ENCODE measurements around the gene GPR35. TPM values are rescaled to one million over a fixed set of nuclear protein-coding genes. Genes with fewer than 3 reads are reported as not detected.

GPR35 gene
- total RNA-seq, 1 donor from 2014 or later = 2.0 TPM

DNA sequence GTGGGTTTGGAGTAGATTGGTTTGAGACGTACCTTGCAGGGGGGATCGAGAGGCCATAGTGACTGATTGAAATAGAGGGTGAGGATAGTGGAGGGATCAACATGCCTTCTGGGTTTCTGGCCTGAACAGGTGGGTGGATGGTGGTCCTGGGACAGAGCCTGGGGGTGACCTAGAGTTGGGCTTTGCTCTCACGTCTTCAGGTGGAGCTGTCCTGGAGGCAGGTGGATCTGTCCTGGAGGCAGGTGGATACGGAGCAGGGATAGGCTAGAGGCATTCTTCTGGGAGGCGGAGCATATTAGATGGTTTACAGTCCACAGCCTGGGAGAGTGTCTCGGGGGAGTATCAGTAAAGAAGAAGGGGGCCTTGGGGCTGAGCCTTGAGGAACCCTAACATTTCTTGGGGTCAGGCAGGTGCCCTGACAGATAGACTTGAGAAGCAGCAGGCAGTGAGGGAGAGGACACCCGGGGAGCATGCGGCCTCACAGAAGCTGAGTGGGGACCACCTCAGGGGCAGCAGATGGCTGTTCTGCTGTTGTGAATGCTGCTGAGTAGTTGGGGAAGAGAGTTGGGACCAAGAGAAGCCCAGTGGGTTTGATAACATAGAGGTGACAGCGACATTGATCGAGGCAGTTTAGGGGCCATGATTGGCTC lies 37.1 kb upstream of the GPR35 start:
- ATAC-seq (ENCODE audit: poor library complexity) (no peak), DNase-seq (peak; percentile 20)
- intact Hi-C loops (cut with DNase I) = no loop called here

DNA sequence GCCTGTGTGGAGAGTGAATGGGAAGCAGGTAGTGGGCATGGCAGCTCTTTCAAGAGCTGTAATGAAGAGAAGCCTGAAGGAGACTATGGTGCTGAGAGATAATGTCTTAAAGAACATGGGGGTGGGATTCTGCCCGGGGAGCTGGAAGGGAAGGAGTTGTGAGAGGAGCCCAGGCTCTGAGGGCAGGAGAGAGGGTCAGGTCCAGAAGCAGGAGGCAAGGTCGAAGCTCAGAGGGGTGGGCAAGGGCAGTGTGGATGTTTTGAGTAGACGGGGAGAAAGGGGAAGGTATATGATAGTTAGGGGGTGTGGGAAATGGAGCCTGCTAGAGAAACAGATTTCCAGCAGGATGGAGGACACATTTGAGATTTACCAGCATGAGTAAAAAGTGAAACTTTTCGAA lies 36.6 kb upstream of the GPR35 start:
- intact Hi-C loops (cut with DNase I) = no loop called here
- ATAC-seq (ENCODE audit: poor library complexity) (no peak), DNase-seq (peak; percentile 20)

DNA sequence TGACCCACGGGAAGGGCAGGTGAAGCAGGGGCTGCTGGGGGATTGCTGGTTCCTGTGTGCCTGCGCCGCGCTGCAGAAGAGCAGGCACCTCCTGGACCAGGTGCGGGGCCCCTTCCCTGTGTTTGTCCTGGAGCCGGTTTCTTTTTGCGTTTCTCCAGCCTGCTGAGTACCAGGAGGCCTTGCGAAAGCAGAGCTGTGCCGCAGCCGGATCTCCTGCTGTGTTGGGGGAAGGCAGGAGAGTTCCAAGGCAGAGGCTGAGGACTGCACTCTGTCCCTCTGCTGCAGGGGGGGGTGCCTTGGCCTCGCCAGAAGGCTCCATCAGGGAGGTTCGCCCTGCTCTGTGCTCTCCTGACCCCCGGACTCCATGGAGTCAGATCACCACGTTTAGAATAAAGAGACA lies 35.9 kb upstream of the GPR35 start:
- no peak for ATAC-seq (ENCODE audit: poor library complexity)
- intact Hi-C loops (cut with DNase I) = no loop called here
- peak; percentile 9 for DNase-seq

DNA sequence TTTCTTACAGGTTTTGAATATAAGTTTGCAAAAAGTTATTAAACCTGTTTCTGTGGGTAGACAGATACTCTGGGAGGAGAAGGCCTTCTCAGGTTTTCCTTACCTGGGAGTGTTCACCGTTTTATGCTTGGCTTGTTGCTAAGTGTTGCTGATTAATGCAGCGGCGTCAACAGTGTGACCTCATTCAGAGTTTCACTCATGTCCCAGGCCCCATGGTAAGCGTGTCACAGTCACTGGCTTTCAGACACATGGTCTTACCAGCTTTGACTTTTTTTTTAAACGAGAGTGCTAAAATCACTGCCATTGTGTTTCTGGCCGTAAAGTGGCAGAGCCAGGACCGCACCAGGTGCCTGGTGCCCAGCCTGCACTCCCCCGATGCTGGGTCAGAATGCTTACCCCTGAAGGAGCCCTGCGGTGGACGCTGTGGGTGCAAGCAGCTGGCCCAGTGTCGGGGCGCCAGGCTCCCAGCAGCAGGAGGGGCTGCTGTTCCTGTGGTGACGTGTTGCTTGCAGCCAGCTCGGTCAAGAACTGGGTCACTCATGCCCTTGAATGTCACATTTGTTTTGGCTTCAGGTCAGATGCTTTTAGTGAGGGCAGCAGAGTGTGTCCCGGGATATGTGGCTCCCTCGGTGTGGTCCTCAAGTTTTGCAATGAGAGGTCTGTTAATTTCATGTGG lies 35.3 kb upstream of the GPR35 start:
- ATAC-seq (ENCODE audit: poor library complexity) = no peak
- intact Hi-C loops (cut with DNase I) = no loop called here

DNA sequence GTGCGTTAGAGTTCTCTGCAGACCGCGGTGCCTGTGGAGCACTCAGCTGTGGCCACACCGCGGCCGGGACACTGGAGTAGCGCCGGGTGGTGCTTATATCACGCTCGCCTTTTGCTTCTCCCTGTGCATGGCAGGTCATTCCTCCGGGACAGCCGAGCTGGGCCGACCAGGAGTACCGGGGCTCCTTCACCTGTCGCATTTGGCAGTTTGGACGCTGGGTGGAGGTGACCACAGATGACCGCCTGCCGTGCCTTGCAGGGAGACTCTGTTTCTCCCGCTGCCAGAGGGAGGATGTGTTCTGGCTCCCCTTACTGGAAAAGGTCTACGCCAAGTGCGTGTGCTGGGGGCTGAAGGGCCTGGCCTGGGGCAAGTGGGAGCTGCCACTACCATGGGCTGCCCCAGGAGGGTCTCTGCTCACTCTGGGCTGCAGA lies 34.6 kb upstream of the GPR35 start:
- intact Hi-C loops (cut with DNase I) = no loop called here
- ATAC-seq (ENCODE audit: poor library complexity) = no peak
- peak; percentile 40 for DNase-seq

More for the DNA sequence above, 35.3 kb upstream of the GPR35 start:
- DNase-seq = peak; percentile 47

DNA sequence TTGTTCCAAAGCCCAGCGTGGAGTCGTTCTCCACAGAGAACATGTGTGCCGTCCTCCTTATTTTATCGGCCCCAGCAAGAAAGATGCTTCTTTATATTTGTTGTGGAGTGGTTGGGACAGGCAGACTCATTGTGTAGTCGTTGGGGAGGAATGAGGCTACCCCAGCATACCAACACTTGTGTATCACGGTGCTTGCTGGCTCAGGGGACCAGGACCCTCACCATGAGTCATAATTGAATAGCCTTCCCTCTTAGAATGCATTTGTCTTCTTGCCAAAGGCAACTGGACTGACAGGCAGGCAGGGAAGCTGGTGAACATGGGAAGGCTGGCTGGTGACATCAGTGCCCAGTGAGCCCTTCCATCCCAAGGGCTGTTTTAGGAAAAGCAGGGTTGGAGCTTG lies 34.1 kb upstream of the GPR35 start:
- ATAC-seq (ENCODE audit: poor library complexity) (no peak), DNase-seq (no peak)
- intact Hi-C loops (cut with DNase I) = no loop called here

DNA sequence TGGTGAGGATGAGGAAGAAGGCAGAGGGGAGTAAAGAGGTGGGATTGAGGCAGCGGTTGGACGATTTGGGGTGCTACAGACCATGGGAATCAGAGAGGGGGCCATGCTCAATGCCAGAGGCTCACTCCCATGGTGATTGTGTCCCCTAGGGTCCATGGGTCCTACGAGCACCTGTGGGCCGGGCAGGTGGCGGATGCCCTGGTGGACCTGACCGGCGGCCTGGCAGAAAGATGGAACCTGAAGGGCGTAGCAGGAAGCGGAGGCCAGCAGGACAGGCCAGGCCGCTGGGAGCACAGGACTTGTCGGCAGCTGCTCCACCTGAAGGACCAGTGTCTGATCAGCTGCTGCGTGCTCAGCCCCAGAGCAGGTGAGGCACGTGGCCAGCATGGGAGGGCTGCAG lies 33.5 kb upstream of the GPR35 start:
- peak; percentile 27 for DNase-seq
- ATAC-seq (ENCODE audit: poor library complexity) = no peak
- intact Hi-C loops (cut with DNase I) = no loop called here

DNA sequence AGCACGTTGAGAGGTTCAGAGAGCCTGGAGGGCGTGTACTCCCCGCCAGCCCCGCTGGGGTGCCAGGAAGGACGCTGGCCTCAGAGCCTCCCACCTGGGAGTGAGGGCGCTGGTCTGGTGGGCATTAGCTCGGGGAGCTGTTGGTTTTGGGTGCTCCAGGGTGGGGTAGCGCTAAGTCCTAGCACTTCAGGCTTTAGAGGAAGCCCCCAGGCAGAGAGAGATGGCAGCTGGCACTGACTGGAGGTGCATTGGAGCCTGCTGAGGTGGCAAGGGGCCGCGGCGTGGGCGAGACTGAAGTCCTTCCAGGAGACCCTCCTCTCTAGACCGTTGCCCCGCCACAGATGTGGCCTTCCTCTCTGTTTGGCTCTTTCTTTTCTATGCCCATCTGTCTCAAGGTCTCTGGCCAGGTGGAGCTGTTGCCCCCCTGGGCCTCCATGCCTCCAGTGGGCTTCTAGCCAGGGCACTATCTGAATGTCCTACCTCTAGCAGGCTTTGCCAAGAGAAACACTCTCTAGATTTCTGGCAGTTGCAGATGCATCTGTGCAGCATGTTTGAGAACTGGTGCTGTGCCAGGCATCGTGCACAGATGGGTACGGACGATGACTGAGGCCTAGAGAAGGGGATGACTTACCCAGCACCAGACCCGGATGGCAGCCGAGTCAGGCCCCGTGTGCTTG lies 32.1 kb upstream of the GPR35 start:
- DNase-seq (peak; percentile 68), ATAC-seq (ENCODE audit: poor library complexity) (peak; percentile 42)
- intact Hi-C loops (cut with DNase I) = no loop called here

DNA sequence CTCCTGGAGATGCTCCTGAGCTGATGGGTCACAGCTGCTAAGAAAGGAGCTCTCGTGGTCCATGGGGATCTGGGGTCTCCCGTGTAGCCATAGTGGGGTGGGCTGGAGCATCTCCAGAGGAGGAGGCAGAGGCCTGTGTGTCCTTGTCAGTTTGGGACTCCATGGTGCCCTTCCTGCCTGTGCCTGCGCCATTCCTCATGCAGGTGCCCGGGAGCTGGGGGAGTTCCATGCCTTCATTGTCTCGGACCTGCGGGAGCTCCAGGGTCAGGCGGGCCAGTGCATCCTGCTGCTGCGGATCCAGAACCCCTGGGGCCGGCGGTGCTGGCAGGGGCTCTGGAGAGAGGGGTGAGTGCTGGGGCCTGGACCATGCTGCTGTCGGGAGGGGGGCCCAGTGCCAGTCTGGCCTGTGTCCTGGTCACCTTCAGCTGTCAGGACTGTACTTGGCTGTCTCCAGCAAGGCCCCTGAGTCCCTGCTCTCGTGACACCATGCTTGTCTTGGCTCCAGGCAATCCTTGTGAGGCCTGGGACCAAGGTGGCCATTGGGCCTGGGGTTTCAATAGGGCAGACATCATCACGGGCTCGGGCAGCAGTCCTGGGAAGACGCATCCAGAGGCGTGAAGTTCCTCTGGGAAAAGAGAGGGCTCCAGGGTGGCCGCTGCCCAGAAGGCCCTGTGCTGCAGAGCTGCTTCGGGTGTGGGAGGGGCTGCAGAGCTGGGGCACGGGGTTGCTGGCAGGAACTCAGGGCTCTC lies 31.4 kb upstream of the GPR35 start:
- ATAC-seq (ENCODE audit: poor library complexity) (peak; percentile 71), DNase-seq (peak; percentile 81)
- intact Hi-C loops (cut with DNase I) = no loop called here

DNA sequence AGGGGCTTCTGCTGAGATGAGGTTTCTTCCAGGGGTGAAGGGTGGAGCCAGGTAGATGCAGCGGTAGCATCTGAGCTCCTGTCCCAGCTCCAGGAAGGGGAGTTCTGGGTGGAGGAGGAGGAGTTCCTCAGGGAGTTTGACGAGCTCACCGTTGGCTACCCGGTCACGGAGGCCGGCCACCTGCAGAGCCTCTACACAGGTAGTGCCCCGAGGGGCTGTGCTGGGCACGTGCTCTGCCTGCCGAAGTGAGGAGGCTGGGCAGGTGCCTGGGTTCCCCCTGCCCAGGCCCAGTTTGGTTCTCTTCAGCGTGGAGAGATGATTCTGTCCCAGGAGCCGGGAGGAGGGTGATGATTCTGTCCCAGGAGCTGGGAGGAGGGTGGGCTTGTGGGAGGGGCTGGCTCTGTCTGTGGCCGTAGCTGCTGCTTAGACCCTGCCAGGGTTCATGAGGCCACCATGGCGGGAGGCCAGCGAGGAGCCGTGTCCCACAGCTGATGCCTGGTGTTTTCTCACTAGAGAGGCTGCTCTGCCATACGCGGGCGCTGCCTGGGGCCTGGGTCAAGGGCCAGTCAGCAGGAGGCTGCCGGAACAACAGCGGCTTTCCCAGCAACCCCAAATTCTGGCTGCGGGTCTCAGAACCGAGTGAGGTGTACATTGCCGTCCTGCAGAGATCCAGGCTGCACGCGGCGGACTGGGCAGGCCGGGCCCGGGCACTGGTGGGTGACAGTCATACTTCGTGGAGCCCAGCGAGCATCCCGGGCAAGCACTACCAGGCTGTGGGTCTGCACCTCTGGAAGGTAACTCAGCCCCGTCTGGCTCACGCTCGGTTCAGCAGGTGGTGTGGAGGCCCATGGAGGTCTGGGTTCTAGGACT lies 30.5 kb upstream of the GPR35 start:
- intact Hi-C loops (cut with DNase I) = no loop called here
- ATAC-seq (ENCODE audit: poor library complexity) (no peak), DNase-seq (peak; percentile 53)

DNA sequence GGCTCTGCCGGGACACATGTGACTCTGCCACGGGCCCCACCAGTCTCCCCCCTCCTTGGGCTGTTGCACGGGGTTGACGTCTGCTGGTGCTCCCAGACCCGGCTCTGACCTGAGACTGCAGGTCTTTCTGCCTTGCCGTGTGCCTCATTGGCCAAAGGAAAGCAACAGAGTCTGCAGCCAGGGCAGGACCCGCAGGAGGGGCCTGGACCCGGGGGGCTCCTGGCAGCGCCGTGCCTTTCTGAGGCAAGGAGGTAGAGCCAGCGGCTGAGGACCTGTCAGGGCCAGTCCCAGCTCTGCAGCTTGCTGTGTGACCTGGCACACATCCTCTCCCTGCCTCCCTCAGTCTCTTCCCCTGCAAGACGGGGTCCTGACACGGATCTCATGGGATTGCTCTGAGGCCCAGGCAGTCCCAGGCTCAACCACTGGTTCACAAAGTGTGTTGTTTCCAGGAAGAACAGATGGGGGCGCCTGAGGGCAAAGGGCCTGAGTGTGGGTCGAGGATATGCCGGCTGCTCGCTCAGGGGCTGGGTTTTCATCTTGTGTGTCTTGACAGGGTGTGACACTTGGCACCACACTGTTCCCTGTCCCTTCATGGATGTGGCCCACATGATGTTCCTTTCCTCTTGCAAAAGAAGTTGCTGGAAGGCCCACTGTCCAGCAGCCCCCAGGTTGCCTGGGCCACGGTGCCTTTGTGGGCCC lies 29.8 kb upstream of the GPR35 start:
- intact Hi-C loops (cut with DNase I) = no loop called here
- DNase-seq (peak; percentile 53), ATAC-seq (ENCODE audit: poor library complexity) (peak; percentile 13)

DNA sequence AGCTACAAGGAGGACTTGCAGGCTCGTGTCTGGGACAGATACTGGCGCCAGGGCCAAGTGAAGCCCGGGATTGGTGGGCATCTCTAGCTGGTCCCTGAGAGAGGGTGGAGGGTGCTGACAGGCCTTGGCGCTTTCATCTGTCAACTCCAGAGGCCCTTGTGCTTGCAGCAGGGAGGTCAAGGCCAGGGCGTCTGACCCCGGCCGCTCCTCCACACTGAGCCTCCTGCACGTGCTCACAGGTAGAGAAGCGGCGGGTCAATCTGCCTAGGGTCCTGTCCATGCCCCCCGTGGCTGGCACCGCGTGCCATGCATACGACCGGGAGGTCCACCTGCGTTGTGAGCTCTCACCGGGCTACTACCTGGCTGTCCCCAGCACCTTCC lies 29.2 kb upstream of the GPR35 start:
- ATAC-seq (ENCODE audit: poor library complexity) (peak; percentile 31), DNase-seq (peak; percentile 67)
- intact Hi-C loops (cut with DNase I) = no loop called here

DNA sequence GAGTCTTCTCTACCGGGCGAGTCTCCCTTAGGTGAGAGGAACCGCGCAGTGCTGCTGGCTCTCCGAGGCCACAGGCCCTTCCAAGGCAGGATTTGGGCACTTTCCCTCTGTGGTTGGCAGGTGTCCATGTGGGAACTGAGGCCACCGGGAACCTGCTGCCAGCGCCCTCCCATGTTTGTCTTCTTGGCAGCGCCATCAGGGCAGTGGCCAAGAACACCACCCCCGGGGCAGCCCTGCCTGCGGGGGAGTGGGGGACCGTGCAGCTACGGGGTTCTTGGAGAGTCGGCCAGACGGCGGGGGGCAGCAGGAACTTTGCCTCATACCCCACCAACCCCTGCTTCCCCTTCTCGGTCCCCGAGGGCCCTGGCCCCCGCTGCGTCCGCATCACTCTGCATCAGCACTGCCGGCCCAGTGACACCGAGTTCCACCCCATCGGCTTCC lies 28.8 kb upstream of the GPR35 start:
- intact Hi-C loops (cut with DNase I) = no loop called here
- ATAC-seq (ENCODE audit: poor library complexity) (peak; percentile 59), DNase-seq (peak; percentile 82)

DNA sequence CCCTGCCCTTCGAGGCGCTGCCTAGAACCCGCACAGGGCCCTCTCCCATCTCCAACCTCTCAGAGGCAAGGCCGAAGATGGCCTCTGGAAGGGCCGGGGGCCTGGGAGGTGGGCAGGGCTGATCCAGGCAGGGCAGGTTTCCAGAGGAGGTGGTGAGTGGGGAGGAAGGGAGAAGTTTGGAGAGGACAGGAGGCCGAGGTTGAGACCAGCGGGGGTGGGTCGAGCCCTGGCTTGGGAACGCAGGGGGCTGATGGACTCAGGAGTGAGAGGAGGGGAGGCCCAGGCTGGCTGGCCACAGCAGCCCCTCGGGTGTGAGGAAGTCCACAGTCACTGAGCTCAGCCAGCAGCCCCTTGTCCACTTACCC lies 28.2 kb upstream of the GPR35 start:
- peak; percentile 37 for DNase-seq
- intact Hi-C loops (cut with DNase I) = no loop called here
- no peak for ATAC-seq (ENCODE audit: poor library complexity)

DNA sequence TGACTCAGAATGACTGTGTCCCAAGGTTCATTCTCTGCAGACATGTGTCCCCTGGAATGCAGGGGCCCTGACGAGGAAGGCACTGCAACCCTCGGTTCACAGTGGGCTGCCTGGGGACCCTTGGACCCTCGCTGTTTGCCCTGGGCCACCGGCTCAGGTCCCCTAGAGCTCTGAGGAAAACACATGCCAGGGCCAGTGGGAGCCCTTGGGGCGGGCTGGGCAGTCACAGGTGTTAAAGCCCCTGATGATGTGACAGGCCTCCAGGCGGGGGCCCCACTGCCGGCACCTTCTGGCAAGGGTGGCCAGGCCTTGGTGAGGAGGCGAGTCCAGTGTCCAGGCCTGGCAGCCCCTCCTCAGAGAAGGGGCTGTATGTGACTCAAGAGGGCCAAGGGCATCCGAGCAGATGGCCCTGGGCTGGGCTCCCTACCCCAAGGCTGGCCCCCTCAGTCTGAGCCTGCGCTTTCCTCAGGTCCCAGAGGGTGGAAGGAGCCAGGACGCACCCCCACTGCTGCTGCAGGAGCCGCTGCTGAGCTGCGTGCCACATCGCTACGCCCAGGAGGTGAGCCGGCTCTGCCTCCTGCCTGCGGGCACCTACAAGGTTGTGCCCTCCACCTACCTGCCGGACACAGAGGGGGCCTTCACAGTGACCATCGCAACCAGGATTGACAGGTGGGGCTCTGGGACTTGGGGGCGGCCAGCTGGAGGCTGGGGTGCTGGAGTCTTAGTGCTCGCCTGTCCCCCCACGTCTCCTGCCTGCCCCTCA lies 27.7 kb upstream of the GPR35 start:
- peak; percentile 37 for DNase-seq
- no peak for ATAC-seq (ENCODE audit: poor library complexity)

DNA sequence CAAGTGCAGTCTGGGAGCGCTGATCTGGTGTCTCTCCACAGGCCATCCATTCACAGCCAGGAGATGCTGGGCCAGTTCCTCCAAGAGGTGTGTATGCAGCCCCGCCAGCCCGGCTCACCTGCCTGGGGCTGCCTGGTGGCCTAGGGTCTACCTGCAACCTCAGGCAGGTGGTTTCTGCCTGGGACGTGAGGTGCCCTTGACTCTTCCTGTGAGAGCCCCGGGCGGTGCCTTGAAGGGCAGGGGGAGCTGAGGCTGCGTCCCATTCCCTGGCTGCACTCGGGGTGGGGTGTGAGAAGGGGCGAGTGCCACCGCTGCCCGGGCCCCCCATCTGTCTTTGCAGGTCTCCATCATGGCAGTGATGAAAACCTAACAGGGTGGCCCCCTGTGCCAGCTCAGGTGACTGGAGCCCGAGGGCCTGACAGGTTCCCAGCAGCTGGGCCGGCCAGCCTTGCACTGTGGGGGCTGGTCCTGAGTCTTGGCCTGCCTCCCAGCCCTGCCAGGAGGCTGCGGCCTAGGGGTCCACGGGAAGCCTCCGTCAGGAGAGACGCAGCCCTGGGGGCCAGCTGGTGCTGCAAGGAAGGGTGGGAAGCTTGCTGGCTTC lies 26.9 kb upstream of the GPR35 start:
- DNase-seq (peak; percentile 34), ATAC-seq (ENCODE audit: poor library complexity) (no peak)
- intact Hi-C loops (cut with DNase I) = no loop called here

More for the DNA sequence above, 27.7 kb upstream of the GPR35 start:
- intact Hi-C loops (cut with DNase I) = no loop called here

DNA sequence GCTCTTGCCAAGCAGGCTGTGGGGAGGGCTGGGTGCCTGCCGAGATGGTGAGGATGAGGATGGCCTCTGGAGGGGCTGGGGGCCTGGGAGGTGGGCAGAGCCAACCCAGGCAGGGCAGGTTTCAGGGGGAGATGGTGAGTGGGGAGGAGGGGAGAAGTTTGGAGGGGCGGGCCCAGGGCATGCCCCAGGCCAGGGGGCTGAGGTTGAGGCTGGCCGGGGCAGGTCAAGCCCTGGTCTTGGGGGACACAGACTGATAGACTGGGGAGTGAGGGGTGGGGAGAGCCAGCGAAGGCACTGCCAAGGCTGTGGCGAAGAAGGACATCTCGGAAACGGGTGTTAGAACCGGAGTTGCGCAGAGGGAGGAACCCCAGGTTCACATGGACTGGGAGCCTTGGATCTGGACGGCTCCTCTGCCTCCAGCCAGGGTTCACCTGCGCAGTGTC lies 26.1 kb upstream of the GPR35 start:
- no peak for ATAC-seq (ENCODE audit: poor library complexity)
- DNase-seq = peak; percentile 29
- intact Hi-C loops (cut with DNase I) = no loop called here
